Measurements from ENCODE around the gene WFIKKN1.

The WFIKKN1 gene

DNA sequence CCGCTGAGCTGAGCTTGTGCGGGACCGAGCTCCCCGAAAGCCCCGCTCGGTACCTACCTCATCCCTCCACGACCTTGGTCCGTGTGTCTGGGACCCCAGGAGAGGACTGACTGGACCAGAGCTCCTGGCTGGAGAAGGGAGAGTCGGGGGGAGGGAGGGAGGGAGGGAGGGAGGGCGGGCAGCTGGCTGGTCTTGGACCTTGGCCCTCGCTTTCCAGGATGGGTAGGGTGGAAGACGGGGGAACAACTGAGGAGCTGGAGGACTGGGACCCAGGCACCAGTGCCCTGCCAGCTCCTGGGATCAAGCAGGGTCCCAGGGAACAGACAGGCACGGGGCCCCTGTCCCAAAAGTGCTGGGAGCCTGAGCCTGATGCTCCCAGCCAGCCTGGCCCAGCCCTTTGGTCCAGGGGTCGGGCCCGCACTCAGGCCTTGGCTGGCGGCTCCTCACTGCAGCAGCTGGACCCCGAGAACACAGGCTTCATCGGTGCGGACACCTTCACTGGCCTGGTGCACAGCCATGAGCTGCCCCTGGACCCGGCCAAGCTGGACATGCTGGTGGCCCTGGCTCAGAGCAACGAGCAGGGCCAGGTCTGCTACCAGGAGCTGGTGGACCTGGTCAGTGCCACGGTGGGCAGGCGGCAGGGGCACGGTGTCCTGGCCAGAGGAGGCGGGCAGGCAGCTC is 45.2 kb downstream of the WFIKKN1 start:
- no peak for DNase-seq

DNA sequence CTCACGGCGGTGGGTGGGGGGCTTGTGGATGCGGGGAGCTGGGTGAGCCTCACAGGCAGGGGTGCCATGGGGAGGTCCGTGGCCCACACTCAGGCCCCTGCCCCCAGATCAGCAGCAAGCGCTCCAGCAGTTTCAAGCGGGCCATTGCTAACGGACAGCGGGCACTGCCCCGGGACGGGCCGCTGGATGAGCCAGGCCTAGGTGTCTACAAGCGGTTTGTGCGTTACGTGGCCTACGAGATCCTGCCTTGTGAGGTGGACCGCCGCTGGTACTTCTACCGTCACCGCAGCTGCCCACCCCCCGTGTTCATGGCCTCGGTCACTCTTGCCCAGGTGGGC is 45.7 kb downstream of the WFIKKN1 start:
- no peak for DNase-seq

DNA sequence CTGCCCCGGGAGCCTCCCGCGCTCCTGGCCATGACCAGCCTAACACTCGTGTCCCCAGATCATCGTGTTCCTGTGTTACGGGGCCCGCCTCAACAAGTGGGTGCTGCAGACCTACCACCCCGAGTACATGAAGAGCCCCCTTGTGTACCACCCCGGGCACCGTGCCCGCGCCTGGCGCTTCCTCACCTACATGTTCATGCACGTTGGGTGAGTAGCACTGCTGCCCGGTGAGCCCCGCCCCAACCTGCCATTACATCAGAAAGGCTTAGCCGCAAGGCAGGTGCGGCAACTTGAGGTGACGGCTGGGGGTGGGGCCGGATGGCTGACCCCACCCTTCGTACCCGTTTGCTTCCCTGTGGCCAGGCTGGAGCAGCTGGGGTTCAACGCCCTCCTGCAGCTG is 46.1 kb downstream of the WFIKKN1 start:
- no peak for DNase-seq

DNA sequence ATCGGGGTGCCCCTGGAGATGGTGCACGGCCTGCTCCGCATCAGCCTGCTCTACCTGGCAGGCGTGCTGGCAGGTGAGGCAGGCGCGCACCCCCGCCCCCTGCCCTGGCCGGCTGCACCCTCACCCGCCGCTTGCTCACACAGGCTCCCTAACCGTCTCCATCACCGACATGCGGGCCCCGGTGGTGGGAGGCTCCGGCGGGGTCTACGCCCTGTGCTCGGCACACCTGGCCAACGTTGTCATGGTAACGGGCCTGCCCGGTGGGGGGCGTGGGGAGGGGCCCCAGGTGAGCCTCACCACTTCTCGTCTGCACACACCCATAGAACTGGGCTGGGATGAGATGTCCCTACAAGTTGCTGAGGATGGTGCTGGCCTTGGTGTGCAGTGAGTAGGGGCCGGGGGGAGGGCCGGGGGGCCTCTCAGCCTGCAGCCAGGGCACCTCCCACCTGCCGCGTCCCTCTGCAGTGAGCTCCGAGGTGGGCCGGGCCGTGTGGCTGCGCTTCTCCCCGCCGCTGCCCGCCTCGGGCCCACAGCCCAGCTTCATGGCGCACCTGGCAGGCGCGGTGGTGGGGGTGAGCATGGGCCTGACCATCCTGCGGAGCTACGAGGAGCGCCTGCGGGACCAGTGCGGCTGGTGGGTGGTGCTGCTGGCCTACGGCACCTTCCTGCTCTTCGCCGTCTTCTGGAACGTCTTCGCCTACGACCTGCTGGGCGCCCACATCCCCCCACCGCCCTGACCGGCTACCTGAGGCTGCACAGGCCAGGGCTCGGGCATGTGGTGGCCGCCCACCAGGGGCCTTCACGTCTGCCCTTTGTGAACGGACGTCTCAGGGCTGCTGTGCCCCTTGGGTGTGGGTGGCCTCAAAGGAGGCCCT is 46.8 kb downstream of the WFIKKN1 start:
- DNase-seq: no peak

DNA sequence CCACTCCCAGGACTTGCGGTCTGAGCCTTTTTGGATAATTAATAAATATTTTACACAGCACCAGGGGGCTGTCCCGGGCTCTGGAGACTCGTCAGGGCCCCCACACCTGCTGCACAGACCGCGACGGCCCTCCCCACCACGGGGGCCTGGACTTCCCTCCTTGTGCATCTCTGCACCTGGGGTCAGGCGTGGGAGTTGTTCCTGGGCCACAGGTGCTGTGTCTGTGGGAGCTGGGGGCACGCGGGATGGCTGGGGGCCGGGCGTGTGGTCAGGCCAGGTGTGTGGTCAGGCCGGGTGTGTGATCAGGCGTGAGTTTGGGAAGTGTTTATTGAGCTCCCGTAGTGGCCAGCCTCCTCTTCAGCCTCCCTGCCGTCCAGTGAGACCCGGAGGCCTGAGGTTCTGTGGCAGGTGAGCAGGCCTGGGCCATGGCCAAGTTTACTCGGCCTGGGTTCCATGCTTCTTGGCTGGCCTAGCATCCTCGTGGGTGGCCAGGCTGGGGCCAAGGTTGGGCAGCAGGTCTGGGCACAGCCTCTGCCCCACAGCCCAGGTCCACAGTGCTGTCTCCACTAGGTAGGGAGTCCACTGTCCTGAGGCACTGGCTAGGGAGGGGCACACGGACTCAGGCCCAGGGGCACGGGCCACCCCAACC is 47.5 kb downstream of the WFIKKN1 start:
- DNase-seq: no peak

DNA sequence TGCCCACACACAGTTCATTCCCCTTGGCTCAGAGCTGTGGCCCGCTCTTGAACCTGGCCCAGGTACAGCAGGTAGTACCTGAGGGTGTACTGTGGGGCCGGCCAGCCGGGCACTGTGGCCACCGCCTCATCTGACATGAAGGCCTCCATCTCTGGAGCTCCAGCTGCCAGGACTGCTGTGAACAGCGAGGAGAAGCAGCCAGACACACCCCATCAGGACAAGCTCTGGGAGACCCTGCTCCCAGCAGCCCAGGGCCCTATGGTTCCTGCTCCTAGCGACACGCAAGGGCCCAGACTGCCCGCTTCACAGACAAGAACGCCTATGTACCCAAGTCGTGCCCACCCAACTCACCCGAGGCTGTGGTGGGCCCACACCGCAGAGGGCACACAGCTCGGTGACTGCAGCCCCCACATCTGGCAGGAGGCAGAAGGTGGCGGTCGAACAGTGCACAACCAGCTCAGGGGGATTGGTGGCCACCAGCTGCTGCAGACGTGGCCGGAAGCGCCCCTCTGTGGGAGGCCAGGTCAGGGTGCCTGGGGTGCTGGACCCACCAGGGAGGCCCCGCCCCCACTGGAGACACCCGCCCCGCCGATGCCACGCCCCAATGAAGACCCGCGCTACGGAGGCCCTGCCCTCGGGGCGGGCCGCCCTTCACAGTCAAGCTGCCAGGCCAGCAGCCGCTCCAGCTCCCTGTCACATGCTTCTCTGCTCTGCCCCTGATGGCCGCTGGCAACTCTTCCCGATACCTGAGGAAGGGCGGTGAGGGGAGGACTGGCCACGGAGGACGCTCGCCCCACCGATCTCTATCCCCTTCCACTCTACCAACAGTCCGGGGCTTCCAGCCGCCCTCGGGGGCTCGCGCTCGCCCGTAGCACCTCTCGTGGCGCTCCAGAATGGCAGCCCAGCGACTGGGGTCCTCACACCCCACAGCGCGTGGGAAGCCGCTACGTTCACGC is 48.4 kb downstream of the WFIKKN1 start:
- peak; percentile 83 for DNase-seq

DNA sequence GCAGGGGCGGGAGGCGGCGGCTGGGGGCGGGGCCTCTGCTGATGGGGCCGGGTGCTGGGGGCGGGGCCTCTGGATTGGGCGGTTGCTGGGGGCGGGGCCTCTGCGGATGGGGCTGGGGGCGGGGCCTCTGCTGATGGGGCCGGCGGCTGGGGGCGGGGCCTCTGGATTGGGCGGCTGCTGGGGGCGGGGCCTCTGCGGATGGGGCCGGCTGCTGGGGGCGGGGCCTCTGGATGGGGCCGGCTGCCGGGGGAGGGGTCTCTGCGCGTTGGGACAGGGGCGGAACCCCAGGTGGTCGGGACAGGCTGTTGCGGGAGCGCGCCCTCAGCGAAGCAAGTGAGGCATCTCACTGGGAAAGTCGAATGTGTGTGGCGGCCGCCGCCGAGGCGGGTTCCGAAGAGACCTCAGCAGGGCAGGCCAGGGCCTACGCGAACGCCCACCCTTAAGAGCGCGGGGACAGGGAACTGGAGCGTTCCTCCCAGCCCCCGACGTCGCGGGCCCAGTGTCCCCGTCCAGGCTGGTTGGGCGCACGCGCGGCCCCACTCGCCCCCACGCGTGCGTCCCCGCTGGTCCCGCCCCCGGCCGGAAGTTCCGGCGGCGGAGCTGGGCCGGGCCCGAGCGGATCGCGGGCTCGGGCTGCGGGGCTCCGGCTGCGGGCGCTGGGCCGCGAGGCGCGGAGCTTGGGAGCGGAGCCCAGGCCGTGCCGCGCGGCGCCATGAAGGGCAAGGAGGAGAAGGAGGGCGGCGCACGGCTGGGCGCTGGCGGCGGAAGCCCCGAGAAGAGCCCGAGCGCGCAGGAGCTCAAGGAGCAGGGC is 49.2 kb downstream of the WFIKKN1 start, which contains the start of gene STUB1:
Gene STUB1 (plus strand): TSS at position 597 of the 811 bp plus-strand sequence. CDS start 116 bp downstream, at position 713.
- peak; percentile 95 for DNase-seq

DNA sequence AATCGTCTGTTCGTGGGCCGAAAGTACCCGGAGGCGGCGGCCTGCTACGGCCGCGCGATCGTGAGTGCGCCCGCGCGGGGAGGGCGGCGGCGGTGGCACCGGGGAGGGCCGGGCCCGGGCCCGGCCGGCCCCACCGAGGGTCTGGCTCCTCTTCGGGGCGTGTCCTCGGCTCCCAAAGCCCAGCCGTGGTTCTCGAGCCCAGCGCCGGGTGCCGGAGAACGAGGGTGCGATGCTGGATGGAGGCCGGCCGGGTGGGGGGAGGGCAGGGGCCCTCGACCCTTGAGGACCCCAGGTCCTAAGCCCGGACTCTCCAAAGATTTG is 49.8 kb downstream of the WFIKKN1 start:
- DNase-seq: no peak

DNA sequence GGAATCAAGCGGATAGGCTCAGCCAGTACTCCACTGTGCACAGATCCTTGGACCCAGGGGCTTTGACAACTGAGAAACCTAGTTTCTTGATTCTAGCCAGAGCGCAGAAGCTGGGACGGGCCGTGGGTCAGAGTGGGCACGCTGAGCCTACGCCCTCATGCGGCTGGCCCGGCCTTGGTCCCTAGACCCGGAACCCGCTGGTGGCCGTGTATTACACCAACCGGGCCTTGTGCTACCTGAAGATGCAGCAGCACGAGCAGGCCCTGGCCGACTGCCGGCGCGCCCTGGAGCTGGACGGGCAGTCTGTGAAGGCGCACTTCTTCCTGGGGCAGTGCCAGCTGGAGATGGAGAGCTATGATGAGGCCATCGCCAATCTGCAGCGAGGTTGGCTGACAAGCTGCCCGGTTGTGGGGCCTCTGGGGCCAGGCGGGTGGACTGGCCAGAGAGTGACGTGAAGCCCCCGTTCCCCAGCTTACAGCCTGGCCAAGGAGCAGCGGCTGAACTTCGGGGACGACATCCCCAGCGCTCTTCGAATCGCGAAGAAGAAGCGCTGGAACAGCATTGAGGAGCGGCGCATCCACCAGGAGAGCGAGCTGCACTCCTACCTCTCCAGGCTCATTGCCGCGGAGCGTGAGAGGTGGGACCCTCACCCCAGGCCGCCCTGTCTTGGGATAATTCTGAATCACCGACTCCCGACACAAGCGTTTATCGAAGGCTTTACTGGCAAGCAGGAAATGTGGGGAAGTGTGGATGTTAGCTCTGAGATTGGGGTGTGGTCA is 50.4 kb downstream of the WFIKKN1 start:
- no peak for DNase-seq

DNA sequence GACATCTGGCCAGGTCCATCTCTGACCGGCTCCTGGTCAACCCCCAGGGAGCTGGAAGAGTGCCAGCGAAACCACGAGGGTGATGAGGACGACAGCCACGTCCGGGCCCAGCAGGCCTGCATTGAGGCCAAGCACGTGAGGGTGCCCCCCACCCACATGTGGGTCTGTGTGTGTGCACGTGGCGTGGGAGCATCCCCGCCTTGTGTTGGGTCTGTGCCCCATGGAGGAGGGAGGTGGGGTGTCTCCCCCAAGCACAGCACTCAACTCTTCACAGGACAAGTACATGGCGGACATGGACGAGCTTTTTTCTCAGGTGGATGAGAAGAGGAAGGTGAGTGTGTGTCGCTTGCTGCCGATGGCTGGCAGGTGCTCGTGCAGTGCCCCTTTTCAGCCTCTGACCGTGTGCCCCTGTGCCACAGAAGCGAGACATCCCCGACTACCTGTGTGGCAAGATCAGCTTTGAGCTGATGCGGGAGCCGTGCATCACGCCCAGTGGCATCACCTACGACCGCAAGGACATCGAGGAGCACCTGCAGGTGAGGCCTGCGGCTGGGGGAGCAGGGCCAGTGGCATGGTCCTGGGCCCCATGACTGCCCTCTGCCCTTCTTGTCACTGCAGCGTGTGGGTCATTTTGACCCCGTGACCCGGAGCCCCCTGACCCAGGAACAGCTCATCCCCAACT is 51.1 kb downstream of the WFIKKN1 start:
- DNase-seq: no peak

DNA sequence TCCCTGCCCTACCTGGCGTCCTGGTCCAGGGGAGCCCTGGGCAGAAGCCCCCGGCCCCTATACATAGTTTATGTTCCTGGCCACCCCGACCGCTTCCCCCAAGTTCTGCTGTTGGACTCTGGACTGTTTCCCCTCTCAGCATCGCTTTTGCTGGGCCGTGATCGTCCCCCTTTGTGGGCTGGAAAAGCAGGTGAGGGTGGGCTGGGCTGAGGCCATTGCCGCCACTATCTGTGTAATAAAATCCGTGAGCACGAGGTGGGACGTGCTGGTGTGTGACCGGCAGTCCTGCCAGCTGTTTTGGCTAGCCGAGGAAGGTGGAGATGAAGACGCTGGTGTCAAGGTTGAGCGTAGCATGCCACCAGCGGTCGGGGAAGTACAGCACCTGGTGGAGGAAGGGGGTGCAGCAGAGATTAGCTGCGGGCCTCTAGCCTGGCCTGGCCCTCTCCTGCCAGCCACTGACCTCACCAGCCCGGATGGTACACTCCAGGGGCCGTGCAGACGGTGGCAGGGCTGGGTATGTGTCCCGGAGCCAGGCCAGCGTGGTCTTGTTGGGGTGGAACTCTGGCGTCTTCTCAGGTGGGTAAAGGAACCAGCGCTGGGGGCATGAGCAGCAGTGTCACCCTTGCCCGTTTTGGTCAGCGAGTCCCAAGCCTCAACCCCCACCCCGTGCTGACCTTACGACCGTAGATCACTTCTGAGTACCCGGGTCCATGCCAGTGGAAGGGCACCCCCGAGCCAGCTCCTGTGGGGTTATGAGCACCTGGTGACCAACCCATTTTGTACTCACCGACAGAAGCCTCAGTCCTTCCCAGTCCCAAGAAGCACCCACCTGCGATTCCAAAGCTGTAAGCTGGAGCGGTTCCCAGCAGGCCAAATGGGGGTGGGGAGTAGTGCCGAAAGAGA is 52.0 kb downstream of the WFIKKN1 start:
- no peak for DNase-seq

DNA sequence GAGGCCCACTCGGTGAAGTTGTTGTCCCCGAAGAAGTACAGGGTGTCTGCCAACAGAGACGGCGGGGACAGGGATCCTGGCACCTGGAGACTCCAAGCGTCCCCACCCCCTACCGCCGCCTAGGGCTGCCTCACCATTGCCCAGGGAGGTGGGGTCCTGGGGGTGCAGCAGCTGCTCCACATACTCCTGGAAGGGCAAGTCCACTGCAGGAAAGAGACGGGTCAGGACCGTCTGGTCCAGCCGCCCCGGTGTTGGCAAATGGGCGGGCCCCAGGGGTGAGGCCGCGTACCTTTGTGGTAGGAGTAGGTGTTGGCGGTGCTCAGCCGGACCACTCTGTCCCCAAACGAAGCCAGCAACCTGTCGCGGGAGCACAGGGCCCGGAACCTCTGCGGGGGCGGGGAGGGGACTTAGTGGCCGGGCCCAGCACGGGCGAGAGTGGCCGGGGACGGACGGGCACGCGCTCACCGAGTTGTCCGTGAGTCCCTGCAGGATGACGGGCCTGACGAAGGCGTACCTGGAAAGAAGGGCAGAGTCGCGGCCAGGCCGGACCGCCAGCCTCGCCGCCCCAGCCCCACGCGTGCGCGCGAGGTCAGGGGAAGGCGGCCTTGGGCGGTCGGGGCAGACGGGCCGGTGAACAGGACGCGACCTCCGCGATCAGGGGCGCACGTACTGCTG is 52.7 kb downstream of the WFIKKN1 start:
- no peak for DNase-seq
